ENCODE data around the gene IMMT.
A peak's percentile ranks its signal among the peaks of the same experiment; 100 is the strongest.

Gene IMMT

GRCh38 chr2:86195808-86196387, 636 bp upstream of the IMMT start:
- no peak for DNase-seq

- DNase-seq = peak; percentile 91
Observed at GRCh38 chr2:86194751-86195054, 559 bp downstream of the IMMT start.

DNA sequence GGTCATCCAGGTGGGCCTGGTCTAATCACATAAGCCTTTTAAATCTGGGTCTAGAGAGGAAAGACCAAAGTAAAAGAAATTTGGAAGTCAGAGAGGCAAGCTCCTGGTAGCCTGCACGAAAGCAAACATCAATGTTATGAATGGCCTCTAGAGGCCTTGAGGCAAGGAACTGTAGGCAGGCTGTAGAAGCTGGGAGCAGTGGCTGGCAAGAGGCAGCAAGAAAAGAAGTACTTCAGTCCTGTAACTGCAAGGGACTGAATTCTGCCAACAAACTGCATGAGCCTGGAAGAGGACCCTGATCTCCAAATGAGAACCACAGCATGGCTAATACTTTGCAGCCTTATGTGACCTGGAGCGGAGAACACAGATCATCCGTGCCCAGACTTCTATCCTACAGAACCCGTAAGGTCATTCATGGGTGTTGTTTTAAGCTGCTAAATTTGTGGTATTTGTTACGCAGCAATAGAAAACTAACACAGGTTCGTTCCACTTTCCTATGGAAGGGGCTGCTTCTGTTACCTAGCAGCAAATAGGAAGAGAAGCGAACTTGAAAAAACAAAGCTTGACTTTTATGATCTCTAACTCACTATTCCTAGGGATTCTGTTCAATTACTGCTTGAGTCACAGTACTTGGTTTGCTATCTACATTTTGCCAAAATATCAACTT, 1.2 kb downstream of the IMMT start:
- no peak for DNase-seq

DNA sequence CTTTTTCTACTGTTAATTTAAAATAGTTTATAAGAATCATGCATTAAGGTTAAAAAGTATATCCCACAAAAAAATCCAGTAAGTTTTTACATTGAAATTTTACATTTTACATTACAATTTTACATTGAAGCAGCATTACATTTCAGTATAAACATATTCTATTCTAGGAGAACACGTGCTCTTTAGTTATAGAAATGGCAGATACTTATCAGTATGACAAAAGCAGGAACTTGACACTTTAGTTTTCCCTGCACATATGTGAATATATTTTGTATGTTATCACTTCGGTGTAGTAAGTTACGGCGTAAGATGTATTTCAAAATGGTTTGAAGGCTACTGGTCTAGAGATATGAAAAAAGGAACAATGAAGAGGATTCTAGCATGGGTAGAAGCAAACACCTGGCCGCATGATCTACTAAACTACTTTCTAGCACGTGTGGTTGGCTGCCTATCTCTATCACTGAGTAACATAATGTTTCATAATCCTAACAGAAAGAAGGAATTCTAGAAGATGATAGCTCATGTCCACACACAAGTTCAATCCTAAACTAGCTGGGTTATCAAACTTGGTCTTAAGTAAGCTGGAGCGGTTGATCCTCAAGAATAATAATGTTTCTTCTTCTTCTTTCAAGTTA, 5.4 kb downstream of the IMMT start:
- no peak for DNase-seq

DNA sequence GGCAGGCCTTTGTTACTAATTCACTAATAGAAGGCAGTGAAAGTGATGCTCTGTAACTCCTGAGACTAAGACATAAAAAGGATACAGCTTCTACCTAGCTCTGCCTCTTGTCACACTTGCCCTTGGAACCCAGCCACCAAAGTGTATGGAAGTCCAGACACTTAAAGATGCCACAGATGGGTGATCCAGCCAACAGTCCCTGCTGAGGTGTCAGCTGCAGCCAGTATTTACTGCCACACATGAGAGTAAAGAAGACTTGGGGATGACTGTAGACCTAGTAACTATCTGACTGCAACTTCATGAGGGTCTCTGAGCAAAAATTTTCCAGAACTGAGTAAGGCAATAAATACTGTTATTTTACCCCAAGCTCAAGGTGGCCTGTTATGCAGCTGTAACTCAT, 8.8 kb downstream of the IMMT start:
- DNase-seq = no peak

DNA sequence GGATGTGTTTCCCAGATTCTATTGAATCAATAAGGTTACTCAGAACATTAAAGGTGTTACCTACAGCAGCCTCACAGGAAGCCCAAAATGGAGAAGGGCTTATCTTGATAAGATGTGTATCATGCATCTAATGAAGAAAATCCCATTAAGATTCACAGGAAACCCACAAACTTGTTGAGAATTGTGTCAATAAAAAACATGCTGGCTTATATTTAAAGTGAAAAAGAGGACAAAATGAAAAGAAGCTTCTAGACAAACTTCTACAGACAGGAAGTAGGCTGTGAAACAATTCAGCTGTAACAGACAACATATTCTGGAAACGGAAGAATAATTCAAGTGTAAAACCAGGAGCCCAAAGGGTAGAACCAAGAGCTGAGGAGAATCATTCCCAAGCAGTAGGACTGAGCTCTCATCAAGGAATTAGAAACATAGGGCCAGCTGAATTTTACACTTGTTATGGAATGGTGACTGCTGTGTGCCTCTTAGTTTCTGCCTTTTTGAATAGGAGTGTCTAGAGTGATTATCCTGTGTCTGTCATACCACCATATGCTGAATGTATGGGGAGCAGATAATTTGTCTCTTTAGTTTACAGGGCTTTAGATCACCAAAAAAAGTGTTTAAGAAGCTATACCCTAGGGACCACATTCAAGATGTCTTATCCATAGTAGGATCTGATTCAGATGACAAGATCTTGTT, 9.6 kb downstream of the IMMT start:
- DNase-seq = peak; percentile 91

DNA sequence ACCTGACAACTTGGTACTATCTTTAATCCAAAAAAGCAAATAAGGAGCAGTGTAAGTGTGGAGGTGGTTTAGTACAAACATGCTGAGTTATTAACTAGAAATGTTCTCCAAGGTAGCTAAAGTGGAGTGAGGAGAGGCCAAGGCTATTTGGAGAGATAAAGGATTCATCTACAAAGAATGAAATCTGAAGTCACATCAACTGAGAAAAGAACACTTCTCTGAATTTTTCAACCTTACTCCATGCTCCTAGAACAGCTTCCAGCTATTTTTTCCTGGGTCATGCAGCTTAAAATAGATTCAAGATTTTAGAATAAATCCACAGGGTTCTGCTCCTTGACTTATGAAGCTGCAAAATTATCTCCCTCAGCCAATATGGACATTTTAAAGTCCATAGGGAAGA, 18.7 kb downstream of the IMMT start:
- DNase-seq = no peak

GRCh38 chr2:86175828-86176227, 19.4 kb downstream of the IMMT start:
- no peak for DNase-seq

DNA sequence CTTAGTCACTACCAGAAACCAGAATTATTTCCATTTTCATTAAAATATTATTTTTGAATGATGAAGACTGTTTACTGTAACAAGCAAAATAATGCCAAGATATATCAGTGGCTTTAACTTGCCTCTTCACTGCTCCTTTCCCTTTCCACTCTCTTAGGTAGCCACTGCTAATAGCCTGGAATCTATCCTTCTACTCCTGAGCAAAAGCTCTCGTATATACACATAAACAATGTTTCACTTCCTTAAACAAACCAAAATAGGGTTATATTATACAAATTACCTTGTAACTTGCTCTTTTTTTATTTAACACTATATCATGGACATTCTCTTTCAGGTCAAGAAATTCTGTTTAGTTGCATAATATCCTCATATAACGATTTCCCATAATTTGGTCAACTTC, 20.8 kb downstream of the IMMT start:
- no peak for DNase-seq

DNA sequence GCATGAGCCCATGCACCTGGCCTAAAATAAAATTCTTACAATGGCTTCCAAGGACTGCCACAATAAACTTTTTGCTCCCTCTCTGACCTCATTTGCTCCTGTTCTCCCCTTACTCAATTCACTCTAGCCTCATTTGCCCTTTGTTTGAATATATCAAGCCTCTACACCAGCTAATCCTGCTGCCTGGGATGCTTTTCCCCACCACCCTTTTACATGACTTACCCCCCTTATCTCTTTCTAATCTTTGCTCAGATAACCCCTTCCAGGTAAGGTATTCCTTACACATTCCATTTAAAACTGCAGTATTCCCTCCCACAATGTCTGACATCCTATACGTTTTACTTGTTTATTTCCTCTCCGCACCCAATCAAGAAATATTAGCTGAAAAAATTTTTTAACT, 22.7 kb downstream of the IMMT start:
- no peak for DNase-seq

- DNase-seq = no peak
Observed at GRCh38 chr2:86171295-86171694, 24.0 kb downstream of the IMMT start.

- no peak for DNase-seq
Observed at GRCh38 chr2:86170449-86170848, 24.8 kb downstream of the IMMT start.

DNA sequence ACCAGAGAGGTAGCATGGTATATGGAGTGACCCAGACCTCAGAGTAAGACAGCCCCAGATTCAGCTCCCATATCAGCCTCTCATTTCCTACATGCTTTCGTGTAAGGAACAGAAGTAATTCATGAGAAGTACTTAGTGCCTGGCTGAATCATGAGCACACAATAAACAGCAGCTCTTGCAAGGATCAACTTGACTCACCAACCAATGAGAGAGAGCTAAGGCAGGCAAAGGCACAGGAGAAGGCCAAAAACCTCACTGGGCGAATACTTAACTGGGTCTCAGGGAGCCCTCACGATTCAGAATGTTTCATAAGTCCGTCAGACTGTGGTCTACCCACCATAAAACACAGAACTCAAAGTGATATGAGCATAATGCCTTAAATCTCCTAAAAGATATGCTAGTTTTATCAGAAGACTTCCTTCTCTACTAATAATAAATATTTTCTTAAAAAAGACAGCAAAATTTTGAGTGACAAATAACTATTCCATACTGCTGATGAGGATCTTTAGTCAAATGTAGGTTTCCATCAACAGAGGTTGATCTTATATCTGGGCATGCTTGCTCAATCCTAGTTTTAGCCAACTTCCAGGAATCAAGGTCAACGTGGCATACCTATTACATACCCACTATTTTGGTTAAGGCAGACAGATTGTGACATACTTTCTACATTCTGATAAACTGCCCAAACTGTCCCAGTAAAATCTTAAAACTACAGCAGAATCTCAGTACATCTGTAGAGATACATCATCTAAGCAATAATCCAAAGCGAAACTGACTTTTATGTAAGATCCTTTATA, 34.9 kb downstream of the IMMT start:
- DNase-seq = no peak

DNA sequence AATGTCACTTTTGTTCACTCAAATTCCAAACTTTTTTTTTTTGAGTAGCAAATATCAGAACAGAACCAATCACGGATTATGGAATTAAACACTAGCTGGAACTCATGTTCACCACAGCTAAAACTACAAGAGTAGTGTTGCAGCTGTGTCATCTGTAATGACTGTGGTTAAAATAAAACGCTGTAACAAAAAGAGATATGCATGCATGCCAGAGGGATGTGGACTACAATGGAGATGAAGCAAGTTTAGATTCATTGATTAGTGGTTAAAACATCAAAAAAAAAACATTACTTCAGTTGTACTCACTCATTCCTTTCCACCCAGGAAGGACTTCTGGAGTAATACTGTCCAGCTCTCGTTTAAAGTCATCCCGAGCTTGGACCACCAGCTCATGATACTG, 37.0 kb downstream of the IMMT start:
- DNase-seq = no peak

DNA sequence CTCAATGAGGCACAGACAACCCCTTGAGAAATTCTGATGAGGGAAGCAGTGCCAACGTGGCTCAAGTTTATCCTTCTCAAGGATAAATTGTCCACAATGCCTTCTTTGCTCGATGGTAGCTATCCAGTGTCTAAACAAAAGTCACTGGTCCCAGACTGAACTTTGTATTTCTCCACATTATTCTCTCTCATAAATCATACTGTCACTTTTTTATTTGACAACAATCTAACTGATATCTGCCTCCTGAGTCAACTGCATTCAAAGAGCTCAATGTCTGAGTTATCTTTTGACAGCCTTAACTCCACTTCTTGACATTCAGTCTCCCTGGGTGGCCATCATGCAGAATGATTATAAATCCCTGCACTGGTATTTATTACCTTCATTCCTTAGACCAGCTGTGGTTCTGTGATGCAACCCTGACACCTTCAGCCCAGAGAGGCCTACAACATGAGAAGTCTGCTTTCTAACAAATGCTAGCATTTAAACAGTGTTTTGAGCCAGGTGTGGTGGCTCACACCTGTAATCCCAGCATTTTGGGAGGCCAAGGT, 38.2 kb downstream of the IMMT start:
- no peak for DNase-seq

- no peak for DNase-seq
Observed at GRCh38 chr2:86150502-86150901, 44.8 kb downstream of the IMMT start.

DNA sequence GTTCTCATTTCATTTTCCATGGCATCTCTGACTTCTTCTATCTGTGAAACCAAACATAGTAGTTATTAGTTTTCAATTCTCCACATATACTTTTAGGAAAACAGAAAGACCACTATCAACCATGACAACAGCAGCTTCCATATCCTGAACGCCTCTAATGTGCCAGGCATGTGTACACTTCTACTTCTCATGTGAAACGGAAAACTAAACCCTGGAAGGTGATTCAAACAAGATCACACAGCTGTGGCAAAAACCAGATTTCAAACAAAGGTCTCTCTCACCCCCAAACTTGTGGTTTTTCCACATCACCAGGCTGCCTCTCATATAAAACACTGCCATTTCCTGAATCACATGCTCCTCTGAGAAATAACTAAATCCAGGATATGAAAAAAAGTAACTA, 47.5 kb downstream of the IMMT start:
- DNase-seq = no peak

- DNase-seq = no peak
Observed at GRCh38 chr2:86143926-86144685, 51.2 kb downstream of the IMMT start.

- DNase-seq = no peak
Observed at GRCh38 chr2:86143307-86143706, 52.0 kb downstream of the IMMT start.

GRCh38 chr2:86142436-86143257, 52.6 kb downstream of the IMMT start:
- DNase-seq = no peak

GRCh38 chr2:86140969-86141392, 54.3 kb downstream of the IMMT start:
- DNase-seq = no peak

Measured in CD4-positive, alpha-beta T cell treated with Interleukin-4 for 4 hours (primary cell).